ENCODE data around the gene AGAP1. TPM values are rescaled to one million over a fixed set of nuclear protein-coding genes. Genes with fewer than 3 reads are reported as not detected.

Gene AGAP1
- total RNA-seq, 2 donors from 2014 or later = 32.8 to 34.7 TPM

- no peaks in the 10 kb centered on the region for H3K9me3 ChIP-seq (ENCODE audit: control insufficient read depth, low read length)
- WGBS, 2 experiments (ENCODE audit: insufficient coverage in 1 of 2, insufficient read length in 1 of 2) = 92 to 96% methylated on average over 7 to 15 of the region's 15 CpGs
- H3K36me3 Mint-ChIP-seq (ENCODE audit: low read depth) = no peaks in the 10 kb centered on the region
- no peaks in the 10 kb centered on the region for H3K4me1 ChIP-seq (ENCODE audit: control insufficient read depth, insufficient read depth, low read length)
- H3K9ac ChIP-seq (ENCODE audit: extremely low read depth, low read length, poor library complexity, severe bottlenecking) = no peak overlapping the region
- no peak overlapping the region for H3K27ac ChIP-seq (ENCODE audit: low read depth, low read length)
- peaks cover 99% of the 10 kb centered on the region for H3K27me3 ChIP-seq (ENCODE audit: control insufficient read depth, insufficient read depth, low read length, poor library complexity, severe bottlenecking)
- H3K4me1 Mint-ChIP-seq = peaks cover 10% of the 10 kb centered on the region
- TF ChIP-seq, protein P1, sequence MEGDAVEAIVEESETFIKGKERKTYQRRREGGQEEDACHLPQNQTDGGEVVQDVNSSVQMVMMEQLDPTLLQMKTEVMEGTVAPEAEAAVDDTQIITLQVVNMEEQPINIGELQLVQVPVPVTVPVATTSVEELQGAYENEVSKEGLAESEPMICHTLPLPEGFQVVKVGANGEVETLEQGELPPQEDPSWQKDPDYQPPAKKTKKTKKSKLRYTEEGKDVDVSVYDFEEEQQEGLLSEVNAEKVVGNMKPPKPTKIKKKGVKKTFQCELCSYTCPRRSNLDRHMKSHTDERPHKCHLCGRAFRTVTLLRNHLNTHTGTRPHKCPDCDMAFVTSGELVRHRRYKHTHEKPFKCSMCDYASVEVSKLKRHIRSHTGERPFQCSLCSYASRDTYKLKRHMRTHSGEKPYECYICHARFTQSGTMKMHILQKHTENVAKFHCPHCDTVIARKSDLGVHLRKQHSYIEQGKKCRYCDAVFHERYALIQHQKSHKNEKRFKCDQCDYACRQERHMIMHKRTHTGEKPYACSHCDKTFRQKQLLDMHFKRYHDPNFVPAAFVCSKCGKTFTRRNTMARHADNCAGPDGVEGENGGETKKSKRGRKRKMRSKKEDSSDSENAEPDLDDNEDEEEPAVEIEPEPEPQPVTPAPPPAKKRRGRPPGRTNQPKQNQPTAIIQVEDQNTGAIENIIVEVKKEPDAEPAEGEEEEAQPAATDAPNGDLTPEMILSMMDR (conservative IDR thresholded peaks at IDR 0.05) = no peak
- peaks cover 100% of the 10 kb centered on the region for H3K27me3 Mint-ChIP-seq (ENCODE audit: insufficient read depth)
- no peak overlapping the region for H3K27ac Mint-ChIP-seq
- no peak overlapping the region for H3K4me3 Mint-ChIP-seq
- H3K4me3 ChIP-seq (ENCODE audit: low read length) = no peak overlapping the region
- peaks cover 1% of the 10 kb centered on the region for H3K9me3 Mint-ChIP-seq
- no peak for DNase-seq
- no peaks in the 10 kb centered on the region for H3K36me3 ChIP-seq (ENCODE audit: control insufficient read depth, insufficient read depth, low read length)
These were observed 621.1 kb downstream of the AGAP1 start for GRCh38 chr2:236114959-236115358.

DNA sequence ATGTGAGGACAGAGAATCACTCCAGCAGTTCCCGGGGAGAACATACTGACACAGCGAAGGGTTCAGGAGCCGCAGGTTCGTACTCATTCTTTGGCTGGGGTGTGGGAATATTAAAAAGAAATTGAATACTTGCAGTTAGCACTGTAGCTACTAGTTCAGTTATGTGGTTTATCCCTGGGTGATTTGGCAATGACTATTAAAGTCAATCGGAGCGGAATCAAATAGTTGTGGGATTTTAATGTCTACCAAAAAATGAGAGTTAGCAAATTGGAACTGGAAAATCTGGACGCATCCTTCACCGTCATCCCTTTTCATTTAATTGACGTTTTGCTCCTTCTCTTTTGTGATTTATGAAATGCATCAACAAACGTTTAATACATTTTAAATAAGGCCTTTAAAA, 623.6 kb downstream of the AGAP1 start:
- no peak overlapping the region for H3K27ac ChIP-seq (ENCODE audit: low read depth, low read length)
- TF ChIP-seq, protein P1 (conservative IDR thresholded peaks at IDR 0.05) = no peak
- H3K9me3 ChIP-seq (ENCODE audit: control insufficient read depth, low read length) = no peaks in the 10 kb centered on the region
- H3K9me3 Mint-ChIP-seq = no peaks in the 10 kb centered on the region
- WGBS, 2 experiments (ENCODE audit: insufficient coverage in 1 of 2, insufficient read length in 1 of 2) = 80 to 83% methylated on average over 6 to 10 of the region's 10 CpGs
- H3K27ac Mint-ChIP-seq = no peak overlapping the region
- H3K36me3 ChIP-seq (ENCODE audit: control insufficient read depth, insufficient read depth, low read length) = no peaks in the 10 kb centered on the region
- H3K4me1 Mint-ChIP-seq = peaks cover 10% of the 10 kb centered on the region
- no peak overlapping the region for H3K4me3 Mint-ChIP-seq
- peaks cover 17% of the 10 kb centered on the region for H3K36me3 Mint-ChIP-seq (ENCODE audit: low read depth)
- H3K9ac ChIP-seq (ENCODE audit: extremely low read depth, low read length, poor library complexity, severe bottlenecking) = no peak overlapping the region
- H3K4me3 ChIP-seq (ENCODE audit: low read length) = no peak overlapping the region
- H3K27me3 ChIP-seq (ENCODE audit: control insufficient read depth, insufficient read depth, low read length, poor library complexity, severe bottlenecking) = peaks cover 100% of the 10 kb centered on the region
- DNase-seq = no peak
- H3K27me3 Mint-ChIP-seq (ENCODE audit: insufficient read depth) = peaks cover 100% of the 10 kb centered on the region
- no peaks in the 10 kb centered on the region for H3K4me1 ChIP-seq (ENCODE audit: control insufficient read depth, insufficient read depth, low read length)

DNA sequence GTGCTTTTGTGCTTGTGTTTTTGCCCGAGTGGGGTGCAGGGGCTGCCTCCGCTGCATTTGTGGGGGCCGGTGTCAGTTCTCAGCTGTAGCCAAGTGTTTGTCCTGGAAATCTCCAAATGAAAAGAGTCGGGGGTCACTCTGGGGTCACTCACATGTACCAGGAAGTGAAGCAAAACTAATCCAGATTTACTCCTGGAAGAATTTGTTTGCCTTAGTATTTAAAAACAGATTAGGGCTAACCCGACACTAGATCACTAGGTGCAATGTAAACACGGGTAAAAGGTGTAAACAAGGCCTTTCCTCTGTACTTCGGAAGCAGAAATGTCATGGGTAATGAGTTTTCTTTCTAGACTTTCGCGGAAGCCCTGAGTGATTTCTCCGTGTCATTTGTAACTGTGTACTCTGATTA, 624.0 kb downstream of the AGAP1 start:
- 24 to 32% methylated on average over 9 to 10 of the region's 10 CpGs for WGBS, 2 experiments (ENCODE audit: insufficient coverage in 1 of 2, insufficient read length in 1 of 2)
- no peaks in the 10 kb centered on the region for H3K9me3 Mint-ChIP-seq
- H3K9me3 ChIP-seq (ENCODE audit: control insufficient read depth, low read length) = no peaks in the 10 kb centered on the region
- no peak overlapping the region for H3K27ac ChIP-seq (ENCODE audit: low read depth, low read length)
- no peak overlapping the region for H3K27ac Mint-ChIP-seq
- peaks cover 18% of the 10 kb centered on the region for H3K36me3 Mint-ChIP-seq (ENCODE audit: low read depth)
- no peak overlapping the region for H3K9ac ChIP-seq (ENCODE audit: extremely low read depth, low read length, poor library complexity, severe bottlenecking)
- H3K4me1 ChIP-seq (ENCODE audit: control insufficient read depth, insufficient read depth, low read length) = no peaks in the 10 kb centered on the region
- no peaks in the 10 kb centered on the region for H3K36me3 ChIP-seq (ENCODE audit: control insufficient read depth, insufficient read depth, low read length)
- H3K4me1 Mint-ChIP-seq = peaks cover 10% of the 10 kb centered on the region
- H3K4me3 ChIP-seq (ENCODE audit: low read length) = no peak overlapping the region
- H3K27me3 ChIP-seq (ENCODE audit: control insufficient read depth, insufficient read depth, low read length, poor library complexity, severe bottlenecking) = peaks cover 100% of the 10 kb centered on the region
- TF ChIP-seq, protein P1 (conservative IDR thresholded peaks at IDR 0.05) = no peak
- H3K4me3 Mint-ChIP-seq = no peak overlapping the region
- DNase-seq = no peak
- H3K27me3 Mint-ChIP-seq (ENCODE audit: insufficient read depth) = peaks cover 100% of the 10 kb centered on the region

All from endodermal cell (in vitro differentiated cells).